SK-N-MC (cell line): ENCODE data around the gene GUCA1C.

Source experiments
- EZH2 ChIP-seq: fragments of 200-600 bp; sonication (generic); IDR thresholded peaks from one replicate; pipeline ENCODE4 v1.6.1; 2017; ENCODE audit warnings: antibody characterized with exemption
- FOXP2 ChIP-seq: optimal IDR thresholded peaks from 2 replicates; pipeline ENCODE3; 2011; ENCODE audit warnings: mild to moderate bottlenecking, moderate library complexity; ENCODE audit not compliant: insufficient read depth; ENCODE audit errors: extremely low read length, control extremely low read depth
- POLR2AphosphoS5 ChIP-seq: IDR thresholded peaks from 2 replicates; pipeline ENCODE4 v1.6.1; 2012; ENCODE audit warnings: mild to moderate bottlenecking, low read depth, low read length, borderline replicate concordance

GRCh38 chr3:108972482-108972881 lies 18.8 kb upstream of the GUCA1C start:
- TF ChIP-seq POLR2AphosphoS5 (no peak), EZH2 (no peak), FOXP2 (no peak)
